ENCODE data around the gene OR51I2. TPM values are rescaled to one million over a fixed set of nuclear protein-coding genes. Genes with fewer than 3 reads are reported as not detected.
A peak's percentile ranks its signal among the peaks of the same experiment; 100 is the strongest.

OR51I2 gene
- total and polyA plus RNA-seq, 12 donors = not detected

- DNase-seq (no peak), ATAC-seq (peak in 1 of 8 donors; percentile 34)
- peaks cover 0 to 5% (median 0%) of the 10 kb centered on the region in 11 donors for H3K9me3 ChIP-seq
- no peaks in the 10 kb centered on the region for H3K4me1 ChIP-seq
- intact Hi-C loops (cut with DNase I) = no loop called here
- no peak for TF ChIP-seq CTCF (IDR thresholded peaks at IDR 0.05)
- no peaks in the 10 kb centered on the region for H3K27me3 ChIP-seq
- no peak overlapping the region for H3K27ac ChIP-seq
- H3K4me3 ChIP-seq = no peak overlapping the region
- 89 to 91% methylated on average over 14 of the region's 14 CpGs for WGBS, 2 donors
- H3K36me3 ChIP-seq = no peaks in the 10 kb centered on the region
Observed at GRCh38 chr11:5460983-5461621, 12.0 kb downstream of the OR51I2 start.

GRCh38 chr11:5467527-5467926 is 18.4 kb downstream of the OR51I2 start:
- 34 to 38% methylated on average over 2 of the region's 2 CpGs for WGBS, 2 donors
- no peaks in the 10 kb centered on the region for H3K4me1 ChIP-seq
- ATAC-seq (no peak), DNase-seq (no peak)
- TF ChIP-seq CTCF (IDR thresholded peaks at IDR 0.05) = no peak
- H3K27me3 ChIP-seq = peaks cover 0 to 3% (median 0%) of the 10 kb centered on the region in 7 donors
- no peaks in the 10 kb centered on the region for H3K36me3 ChIP-seq
- H3K4me3 ChIP-seq = no peak overlapping the region
- H3K9me3 ChIP-seq = no peaks in the 10 kb centered on the region
- intact Hi-C loops (cut with DNase I) = no loop called here
- H3K27ac ChIP-seq = no peak overlapping the region

- no peak for TF ChIP-seq CTCF (IDR thresholded peaks at IDR 0.05)
- H3K27ac ChIP-seq = no peak overlapping the region
- ATAC-seq (no peak), DNase-seq (no peak)
- no peaks in the 10 kb centered on the region for H3K4me1 ChIP-seq
- H3K9me3 ChIP-seq = no peaks in the 10 kb centered on the region
- no peak overlapping the region for H3K4me3 ChIP-seq
- peaks cover 0 to 6% (median 0%) of the 10 kb centered on the region in 7 donors for H3K27me3 ChIP-seq
- intact Hi-C loops (cut with DNase I) = loop anchor here in 4 of 10 donors (5.0 to 10.0 kb wide), 3 partner anchors 81 to 333 kb away; partner anchors contain the start of gene OR52N2 (in 3 of the 4)
- no peaks in the 10 kb centered on the region for H3K36me3 ChIP-seq
Observed at GRCh38 chr11:5473921-5474320, 24.8 kb downstream of the OR51I2 start.

- ATAC-seq (peak in 3 of 8 donors; percentile 39 to 59 (median 55)), DNase-seq (peak in 1 of 2 donors; percentile 38)
- no peaks in the 10 kb centered on the region for H3K4me1 ChIP-seq
- H3K36me3 ChIP-seq = no peaks in the 10 kb centered on the region
- H3K9me3 ChIP-seq = no peaks in the 10 kb centered on the region
- intact Hi-C loops (cut with DNase I) = loop anchor here in 8 of 10 donors (1.0 to 10.0 kb wide), 7 partner anchors 76 to 332 kb away; partner anchors contain the start of gene OR52N2 (in 7 of the 8)
- TF ChIP-seq CTCF (IDR thresholded peaks at IDR 0.05) = peak; percentile 58 to 89 (median 83)
- H3K27me3 ChIP-seq = peaks cover 0 to 6% (median 0%) of the 10 kb centered on the region in 7 donors
- H3K4me3 ChIP-seq = no peak overlapping the region
- no peak overlapping the region for H3K27ac ChIP-seq
- 32 to 43% methylated on average over 2 of the region's 2 CpGs for WGBS, 2 donors
Observed at GRCh38 chr11:5476186-5476819, 27.2 kb downstream of the OR51I2 start.

All from heart right ventricle (tissue), 16 donors.